ENCODE results near the gene LRMDA.

DNA sequence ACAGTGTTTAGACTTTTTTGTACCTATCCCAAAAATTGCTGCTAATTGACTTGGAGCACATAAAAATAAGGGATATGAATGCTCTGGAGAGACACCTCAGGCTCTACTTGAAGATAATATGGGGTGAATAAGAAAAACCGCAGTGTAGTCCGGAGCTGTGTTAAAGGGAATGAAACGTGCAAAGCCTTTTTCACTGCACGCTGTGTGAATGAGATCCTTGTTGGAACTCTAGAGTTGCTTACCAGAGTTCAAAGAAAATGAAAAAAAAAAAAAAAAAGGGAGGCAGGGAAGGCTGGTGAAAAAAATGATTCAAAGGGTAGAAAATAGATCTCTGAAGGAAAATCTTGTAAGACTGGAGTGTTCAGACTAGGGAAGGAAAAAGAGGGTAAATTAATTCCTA is 226.6 kb downstream of the LRMDA start:
- TF ChIP-seq CTCF (IDR thresholded peaks at IDR 0.05): no peak
- no peak for TF ChIP-seq POLR2A (IDR thresholded peaks at IDR 0.05)
- TF ChIP-seq EP300 (IDR thresholded peaks at IDR 0.05): no peak

Measured in tibial nerve (tissue), 4 donors.